ENCODE data around the gene MATN3. TPM values are rescaled to one million over a fixed set of nuclear protein-coding genes. Genes with fewer than 3 reads are reported as not detected.
A peak's percentile ranks its signal among the peaks of the same experiment; 100 is the strongest.

Gene MATN3, protein sequence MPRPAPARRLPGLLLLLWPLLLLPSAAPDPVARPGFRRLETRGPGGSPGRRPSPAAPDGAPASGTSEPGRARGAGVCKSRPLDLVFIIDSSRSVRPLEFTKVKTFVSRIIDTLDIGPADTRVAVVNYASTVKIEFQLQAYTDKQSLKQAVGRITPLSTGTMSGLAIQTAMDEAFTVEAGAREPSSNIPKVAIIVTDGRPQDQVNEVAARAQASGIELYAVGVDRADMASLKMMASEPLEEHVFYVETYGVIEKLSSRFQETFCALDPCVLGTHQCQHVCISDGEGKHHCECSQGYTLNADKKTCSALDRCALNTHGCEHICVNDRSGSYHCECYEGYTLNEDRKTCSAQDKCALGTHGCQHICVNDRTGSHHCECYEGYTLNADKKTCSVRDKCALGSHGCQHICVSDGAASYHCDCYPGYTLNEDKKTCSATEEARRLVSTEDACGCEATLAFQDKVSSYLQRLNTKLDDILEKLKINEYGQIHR
- 2.9 and 4.3 TPM in 2 replicates for total RNA-seq (2014; rRNA removed; shearing (Covaris generic))

DNA sequence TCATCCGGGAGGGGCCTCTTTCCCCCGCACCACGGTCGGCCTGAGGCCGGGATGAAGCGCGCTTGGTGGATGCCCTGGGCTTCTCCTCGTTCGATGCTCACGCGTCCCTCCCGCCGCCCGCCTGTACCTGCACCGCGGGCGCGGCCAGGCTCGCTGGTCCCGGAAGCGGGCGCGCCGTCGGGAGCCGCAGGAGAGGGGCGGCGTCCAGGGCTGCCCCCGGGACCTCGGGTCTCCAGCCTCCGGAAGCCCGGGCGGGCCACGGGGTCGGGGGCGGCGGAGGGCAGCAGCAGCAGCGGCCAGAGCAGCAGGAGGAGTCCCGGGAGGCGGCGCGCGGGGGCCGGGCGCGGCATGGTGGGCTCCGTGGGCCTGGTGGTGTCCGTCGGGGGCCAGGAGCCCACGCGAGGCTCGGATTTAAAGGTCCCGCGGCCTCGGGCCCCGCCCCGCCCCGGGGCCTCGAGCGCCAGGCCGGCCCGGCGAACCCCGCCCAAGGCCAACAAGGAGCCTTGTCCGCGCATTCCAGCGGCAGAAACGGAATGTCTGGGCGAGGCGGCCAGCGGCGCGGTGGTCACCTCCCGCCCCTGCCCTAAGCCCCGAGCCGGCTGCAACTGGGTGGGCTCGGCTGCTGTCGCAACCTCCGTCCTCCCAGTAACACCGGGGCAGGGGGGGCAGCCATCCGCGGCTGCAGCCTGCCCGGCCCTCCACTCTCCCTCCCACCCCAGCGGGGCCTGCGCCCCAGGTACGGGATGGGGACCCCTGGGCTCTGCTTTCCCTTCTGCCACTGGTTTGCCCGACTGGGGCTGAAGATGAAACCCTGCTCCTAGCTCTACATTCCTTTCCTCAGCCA, at the start of gene MATN3:
TSS of gene MATN3 (minus strand) at position 387 of the 844 bp plus-strand sequence. CDS start at position 350, 37 bp downstream.
- no peaks in the 10 kb centered on the region for H3K9me3 ChIP-seq (replicated peaks)
- no peaks in the 10 kb centered on the region for H3K27me3 ChIP-seq (replicated peaks)
- H3K27ac ChIP-seq: peak within 1 kb of the TSS; percentile 65
- peak within 1 kb of the TSS; percentile 46 for H3K4me3 ChIP-seq
- H3K4me1 ChIP-seq (replicated peaks): peaks cover 17% of the 10 kb centered on the region
- H3K36me3 ChIP-seq: no peaks in the 10 kb centered on the region
- peak; percentile 57 to 76 for DNase-seq (ENCODE audit: low read depth in 1 of 2, low spot score in 2 of 2)

DNA sequence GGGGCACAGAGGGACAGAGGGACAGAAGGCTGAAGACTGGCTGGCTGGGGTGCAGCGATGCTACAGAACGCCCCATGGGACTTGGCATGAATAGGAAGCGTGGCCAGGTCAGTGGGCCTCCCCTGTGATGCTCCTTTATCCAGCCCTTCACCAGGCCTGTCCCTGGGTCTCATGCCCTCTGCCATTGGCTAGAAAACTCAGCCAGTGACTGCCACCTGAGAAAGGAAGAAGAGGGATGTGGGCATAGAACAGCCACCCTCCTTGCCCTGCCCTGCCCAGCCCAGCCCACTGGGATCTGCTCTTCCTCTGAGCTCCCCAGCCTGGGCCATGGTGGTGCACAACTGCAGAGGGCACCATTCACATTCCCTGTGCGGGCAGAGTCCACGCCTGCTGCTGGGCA, 49.5 kb upstream of the MATN3 start:
- no peak for DNase-seq (ENCODE audit: low read depth in 1 of 2, low spot score in 2 of 2)
- Histone ChIP-seq H3K4me1 (replicated peaks) (peaks cover 36% of the 10 kb centered on the region), H3K36me3 (no peaks in the 10 kb centered on the region), H3K27me3 (replicated peaks) (no peaks in the 10 kb centered on the region), H3K4me3 (no peak overlapping the region), H3K9me3 (replicated peaks) (no peaks in the 10 kb centered on the region; the same call in 1 of the 2 replicates), H3K27ac (peak overlapping the region; percentile 45; the same call in 1 of the 2 replicates)

DNA sequence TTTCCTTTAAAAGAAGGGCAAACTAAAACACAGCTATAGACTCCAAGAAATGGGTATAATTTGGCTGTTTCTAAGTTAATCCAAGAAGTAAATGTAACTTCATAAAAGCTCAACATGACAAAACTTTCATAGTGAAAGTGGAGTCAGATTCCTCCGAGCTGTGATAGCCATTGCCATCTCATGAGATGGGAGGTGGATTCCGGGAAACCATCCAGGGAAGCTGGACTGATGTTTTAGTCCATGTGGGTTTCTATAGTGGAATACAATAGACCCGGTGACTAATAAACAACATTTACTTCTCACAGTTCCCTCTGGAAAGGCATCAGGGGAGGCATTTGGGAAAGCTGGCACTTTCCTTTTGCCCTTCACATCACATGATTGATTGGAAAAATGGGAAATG, 49.0 kb upstream of the MATN3 start:
- H3K9me3 ChIP-seq (replicated peaks): no peaks in the 10 kb centered on the region; the same call in 1 of the 2 replicates
- H3K27ac ChIP-seq: peak overlapping the region; percentile 45; the same call in 1 of the 2 replicates
- peaks cover 34% of the 10 kb centered on the region for H3K4me1 ChIP-seq (replicated peaks)
- H3K4me3 ChIP-seq: no peak overlapping the region
- H3K27me3 ChIP-seq (replicated peaks): no peaks in the 10 kb centered on the region
- no peaks in the 10 kb centered on the region for H3K36me3 ChIP-seq
- peak; percentile 62 to 63 for DNase-seq (ENCODE audit: low read depth in 1 of 2, low spot score in 2 of 2)

DNA sequence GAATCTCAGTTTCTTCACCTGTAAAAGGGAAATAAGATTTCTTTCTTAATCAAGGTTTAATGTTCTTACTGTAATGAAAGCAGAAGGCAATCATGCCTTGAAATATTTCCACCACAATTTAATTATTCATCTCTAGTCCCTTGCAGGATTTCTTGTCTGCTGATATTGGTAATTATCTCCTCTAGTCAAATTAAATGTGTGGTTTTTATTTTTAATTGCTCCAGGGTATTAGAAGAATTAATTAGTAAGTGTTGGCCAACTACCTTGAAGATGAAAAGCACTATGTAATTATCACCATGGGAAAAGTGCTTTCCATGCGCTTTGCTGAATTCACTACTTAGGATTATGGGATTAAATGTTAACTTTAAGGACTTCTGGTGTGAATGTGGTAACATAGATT, 47.6 kb upstream of the MATN3 start:
- H3K36me3 ChIP-seq: no peaks in the 10 kb centered on the region
- no peak overlapping the region for H3K27ac ChIP-seq
- H3K4me1 ChIP-seq (replicated peaks): peaks cover 29% of the 10 kb centered on the region
- no peak for DNase-seq (ENCODE audit: low read depth in 1 of 2, low spot score in 2 of 2)
- no peaks in the 10 kb centered on the region; the same call in 1 of the 2 replicates for H3K9me3 ChIP-seq (replicated peaks)
- no peak overlapping the region for H3K4me3 ChIP-seq
- no peaks in the 10 kb centered on the region for H3K27me3 ChIP-seq (replicated peaks)

DNA sequence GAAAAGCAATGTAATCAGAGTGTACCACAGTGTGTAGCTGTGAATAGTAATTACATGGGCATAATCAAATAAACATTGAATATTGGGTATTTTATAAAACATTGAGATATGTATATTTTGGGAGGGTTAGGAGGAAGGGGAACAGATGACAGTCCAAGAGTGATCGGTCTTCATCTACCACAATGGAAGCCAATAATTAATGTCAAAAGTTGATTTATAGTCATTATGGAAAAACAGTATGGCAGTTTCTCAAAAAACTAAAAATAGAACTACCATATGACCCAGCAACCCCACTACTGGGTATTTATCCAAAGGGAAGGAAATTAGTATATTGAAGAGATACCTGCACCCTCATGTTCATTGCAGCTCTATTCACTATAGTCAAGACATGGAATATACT, 44.8 kb upstream of the MATN3 start:
- Histone ChIP-seq H3K9me3 (replicated peaks) (no peaks in the 10 kb centered on the region), H3K36me3 (no peaks in the 10 kb centered on the region), H3K4me1 (replicated peaks) (peaks cover 26% of the 10 kb centered on the region), H3K27me3 (replicated peaks) (no peaks in the 10 kb centered on the region), H3K4me3 (no peak overlapping the region), H3K27ac (no peak overlapping the region)
- no peak for DNase-seq (ENCODE audit: low read depth in 1 of 2, low spot score in 2 of 2)

DNA sequence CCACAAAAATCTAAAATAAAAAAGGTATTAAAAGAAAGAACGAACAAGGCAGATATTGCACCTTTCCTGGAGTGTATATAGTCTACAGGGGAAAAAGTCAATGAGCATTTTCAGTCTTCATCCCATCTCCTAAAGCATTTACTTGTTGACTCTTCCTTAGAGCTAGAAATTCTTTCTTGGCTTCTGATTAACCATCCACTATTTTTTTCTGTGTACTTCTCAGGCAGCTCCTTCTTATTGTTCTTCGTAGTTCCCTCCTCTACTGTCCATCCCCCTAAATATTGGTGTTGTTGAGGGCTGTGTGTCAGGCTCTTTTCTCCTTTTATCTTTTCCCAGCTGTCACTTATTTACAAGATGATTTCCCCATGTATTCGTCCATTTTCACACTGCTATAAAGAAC, 42.5 kb upstream of the MATN3 start:
- H3K27ac ChIP-seq: no peak overlapping the region
- no peaks in the 10 kb centered on the region for H3K27me3 ChIP-seq (replicated peaks)
- no peaks in the 10 kb centered on the region for H3K36me3 ChIP-seq
- DNase-seq (ENCODE audit: low read depth in 1 of 2, low spot score in 2 of 2): no peak
- H3K4me1 ChIP-seq (replicated peaks): peaks cover 11% of the 10 kb centered on the region
- H3K4me3 ChIP-seq: no peak overlapping the region
- no peaks in the 10 kb centered on the region for H3K9me3 ChIP-seq (replicated peaks)

DNA sequence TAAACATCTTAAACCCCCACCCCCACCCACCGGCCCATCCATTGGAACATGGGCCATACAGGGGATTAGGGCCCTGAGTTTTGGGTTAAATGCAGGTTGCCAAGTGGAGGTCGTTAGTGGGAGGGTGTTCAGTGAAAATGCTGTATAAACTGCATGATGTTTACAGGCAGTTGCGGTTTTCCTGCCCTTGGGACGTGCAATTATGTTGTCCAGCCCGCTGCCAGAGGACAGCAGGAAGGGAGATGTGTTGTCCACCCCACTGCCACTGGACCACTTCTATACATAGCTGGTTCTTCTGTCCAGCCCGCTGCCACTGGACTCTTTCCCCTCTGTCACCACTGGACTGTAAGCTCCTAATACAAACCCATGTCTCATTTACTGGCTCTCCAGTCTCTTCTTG, 41.7 kb upstream of the MATN3 start:
- H3K27me3 ChIP-seq (replicated peaks): no peaks in the 10 kb centered on the region

DNA sequence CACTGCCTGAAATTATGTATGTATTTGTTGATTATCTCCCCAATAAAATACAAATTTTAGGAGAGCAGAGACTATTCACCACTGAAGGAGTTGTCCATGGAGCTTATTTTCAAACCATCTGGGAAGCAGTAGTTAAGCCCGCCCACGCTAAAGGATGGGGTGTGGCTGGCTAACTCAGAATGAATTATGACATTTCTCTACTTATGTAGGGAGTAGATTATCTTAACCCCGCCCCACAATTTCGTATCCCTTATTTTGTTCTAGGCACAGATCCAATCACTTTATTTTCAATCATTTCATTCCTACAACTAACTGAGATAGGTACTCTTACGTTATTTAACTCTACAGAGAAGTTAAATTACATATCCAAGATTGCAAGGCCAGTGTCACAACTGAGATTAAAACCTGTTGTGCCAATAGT, 40.4 kb upstream of the MATN3 start:
- H3K27me3 ChIP-seq (replicated peaks): no peaks in the 10 kb centered on the region
- no peak for DNase-seq (ENCODE audit: low read depth in 1 of 2, low spot score in 2 of 2)
- peak overlapping the region; percentile 59 for H3K4me3 ChIP-seq
- peaks cover 32% of the 10 kb centered on the region for H3K4me1 ChIP-seq (replicated peaks)
- no peaks in the 10 kb centered on the region for H3K9me3 ChIP-seq (replicated peaks)
- no peaks in the 10 kb centered on the region for H3K36me3 ChIP-seq
- H3K27ac ChIP-seq: peak overlapping the region; percentile 96

More for the DNA sequence above, 41.7 kb upstream of the MATN3 start:
- no peak overlapping the region for H3K27ac ChIP-seq
- peaks cover 19% of the 10 kb centered on the region for H3K4me1 ChIP-seq (replicated peaks)
- no peaks in the 10 kb centered on the region for H3K36me3 ChIP-seq
- no peak overlapping the region for H3K4me3 ChIP-seq
- DNase-seq (ENCODE audit: low read depth in 1 of 2, low spot score in 2 of 2): no peak
- no peaks in the 10 kb centered on the region for H3K9me3 ChIP-seq (replicated peaks)

DNA sequence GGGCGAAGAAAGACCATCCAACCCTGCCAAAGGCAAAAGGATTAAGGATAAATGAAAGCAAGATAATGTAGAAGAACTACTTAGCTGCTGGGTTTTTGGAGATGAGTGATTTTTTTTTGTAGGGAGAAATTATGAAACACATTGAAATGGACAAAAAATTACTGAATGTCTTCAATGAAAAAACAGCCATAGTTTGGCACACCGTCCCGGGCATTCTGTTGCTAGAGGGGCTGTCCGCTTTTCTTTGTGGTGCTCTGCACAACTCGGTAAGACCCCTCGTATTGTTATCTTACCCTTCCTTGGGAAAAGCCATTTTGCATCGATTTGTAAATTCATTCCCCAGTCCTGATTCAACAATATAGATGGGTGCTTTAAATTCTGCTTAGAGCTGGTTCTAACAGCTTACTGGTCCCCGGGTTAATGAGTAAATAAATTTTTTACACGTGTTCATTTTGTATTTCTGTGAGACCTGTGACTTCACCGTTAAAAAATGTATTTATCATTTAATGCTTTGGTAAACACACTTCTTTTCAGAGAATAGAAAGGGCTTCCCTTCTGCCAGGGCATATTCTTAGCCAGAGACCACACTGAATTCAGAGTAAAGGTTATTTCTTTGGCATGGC, 39.9 kb upstream of the MATN3 start:
- no peaks in the 10 kb centered on the region for H3K36me3 ChIP-seq
- H3K27me3 ChIP-seq (replicated peaks): no peaks in the 10 kb centered on the region
- peaks cover 32% of the 10 kb centered on the region for H3K4me1 ChIP-seq (replicated peaks)
- DNase-seq (ENCODE audit: low read depth in 1 of 2, low spot score in 2 of 2): peak in 1 of 2 experiments; percentile 81
- peak overlapping the region; percentile 96 for H3K27ac ChIP-seq
- peak overlapping the region; percentile 59 for H3K4me3 ChIP-seq
- H3K9me3 ChIP-seq (replicated peaks): no peaks in the 10 kb centered on the region

DNA sequence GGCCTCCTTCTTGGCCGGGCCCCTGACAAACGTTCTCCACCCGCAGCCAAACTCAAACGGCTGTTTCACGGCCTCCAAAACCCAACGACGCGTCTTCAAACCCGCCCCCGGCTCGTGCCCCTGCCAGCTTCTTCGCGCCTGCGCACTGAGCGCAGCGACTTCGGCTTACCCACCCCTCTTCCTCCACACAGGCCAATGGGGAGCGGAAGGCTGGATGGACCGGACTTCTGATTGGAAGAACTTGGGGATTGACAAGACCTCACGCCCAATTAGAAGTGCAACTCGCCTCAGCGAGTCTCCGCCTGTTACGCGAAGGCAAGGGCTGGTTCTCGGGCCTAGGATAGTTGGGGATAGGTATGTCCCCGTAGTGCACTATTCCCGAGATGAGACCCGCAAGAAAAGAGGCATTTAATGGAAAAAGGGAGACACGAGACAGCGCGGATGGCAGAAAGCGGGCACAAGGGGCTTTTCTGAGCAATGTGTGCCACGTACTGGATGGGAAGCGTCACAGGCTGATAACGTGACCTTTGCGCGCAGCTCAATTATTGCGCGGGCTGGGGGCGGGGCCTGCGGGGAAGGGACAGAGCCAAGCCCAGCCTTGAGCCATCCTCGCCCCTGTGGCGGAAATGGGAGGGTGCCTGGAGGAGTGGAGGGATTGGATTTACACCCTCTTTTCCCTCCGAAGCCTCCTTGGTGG, 39.2 kb upstream of the MATN3 start, which contains the start of gene LAPTM4A:
TSS of gene LAPTM4A (minus strand) at position 97 of the 697 bp plus-strand sequence. CDS start 108 bp downstream, outside the sequence.
- Histone ChIP-seq H3K36me3 (no peaks in the 10 kb centered on the region), H3K4me3 (peak within 1 kb of the TSS; percentile 59), H3K9me3 (replicated peaks) (no peaks in the 10 kb centered on the region)

DNA sequence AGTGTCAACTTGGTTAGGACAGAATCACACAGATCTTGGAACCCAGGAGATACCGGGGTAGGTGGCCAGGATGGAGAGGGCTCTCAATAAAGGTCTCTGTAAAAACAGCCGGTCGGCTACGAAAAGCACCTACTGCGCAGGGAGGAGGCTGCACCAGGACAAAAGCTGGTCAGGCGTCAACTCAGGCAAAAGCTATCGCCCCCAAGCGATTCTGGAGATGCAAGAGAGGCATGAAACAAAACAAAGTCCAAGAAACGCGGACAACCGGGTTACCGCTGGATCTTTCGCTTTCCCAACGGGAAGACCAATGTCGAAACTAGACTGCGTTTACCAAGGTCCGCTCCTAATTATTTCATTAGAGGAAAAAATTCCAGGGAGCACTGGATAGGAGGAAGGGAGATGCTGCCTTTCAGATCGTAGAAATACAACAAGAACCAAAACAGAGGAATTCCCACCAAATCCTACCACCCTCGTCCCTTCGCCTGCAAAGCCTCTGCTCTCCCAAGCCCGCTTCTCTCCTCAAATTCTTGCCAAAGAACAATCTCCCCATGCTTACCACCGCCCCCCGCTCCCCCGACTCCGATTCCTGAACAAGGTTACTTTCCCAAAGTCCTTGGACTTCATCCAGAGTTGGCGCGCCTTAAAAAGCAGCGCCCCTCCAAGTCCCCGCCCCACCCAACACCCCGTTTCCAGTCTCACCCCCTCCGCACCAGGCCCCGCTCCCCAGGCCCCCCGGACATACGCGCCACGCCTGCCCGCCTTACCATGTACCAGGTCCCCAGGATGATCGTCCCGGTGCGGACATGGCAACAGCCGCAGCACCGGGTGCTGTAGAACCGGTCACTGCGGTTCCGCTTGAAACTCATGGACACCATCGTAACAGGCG, 38.4 kb upstream of the MATN3 start:
- Histone ChIP-seq H3K9me3 (replicated peaks) (no peaks in the 10 kb centered on the region), H3K27ac (peak overlapping the region; percentile 96), H3K27me3 (replicated peaks) (no peaks in the 10 kb centered on the region), H3K36me3 (no peaks in the 10 kb centered on the region), H3K4me3 (peak overlapping the region; percentile 59), H3K4me1 (replicated peaks) (peaks cover 32% of the 10 kb centered on the region)
- DNase-seq (ENCODE audit: low read depth in 1 of 2, low spot score in 2 of 2): peak; percentile 65 to 73

More for the DNA sequence above, 39.2 kb upstream of the MATN3 start, which contains the start of gene LAPTM4A:
- peaks cover 32% of the 10 kb centered on the region for H3K4me1 ChIP-seq (replicated peaks)
- DNase-seq (ENCODE audit: low read depth in 1 of 2, low spot score in 2 of 2): peak; percentile 100
- H3K27ac ChIP-seq: peak within 1 kb of the TSS; percentile 96
- H3K27me3 ChIP-seq (replicated peaks): no peaks in the 10 kb centered on the region

DNA sequence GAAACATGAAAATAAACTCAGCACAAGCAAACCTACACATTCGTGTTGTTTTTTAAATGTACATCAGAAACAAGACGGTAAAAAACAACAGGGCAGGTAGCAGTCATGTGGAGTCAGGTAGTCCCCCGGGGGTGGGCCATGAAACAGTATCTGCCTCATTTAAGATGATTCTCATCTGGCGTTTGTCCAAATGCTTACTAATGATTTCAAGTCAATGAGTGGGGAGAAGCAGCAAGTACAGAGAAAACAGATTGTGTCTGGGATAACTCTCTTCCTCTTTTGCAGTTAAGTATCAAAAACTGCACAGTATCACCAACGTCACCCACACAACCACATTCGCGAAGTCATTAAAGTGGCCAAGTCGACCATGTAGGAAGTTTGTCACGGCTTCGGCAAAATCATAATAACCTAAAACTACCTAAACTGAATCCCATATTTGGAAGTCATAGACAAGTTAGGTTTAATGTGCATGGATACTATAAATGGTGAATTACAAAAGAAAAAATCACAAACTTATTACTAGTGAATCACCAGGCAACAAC, 37.7 kb upstream of the MATN3 start:
- H3K27ac ChIP-seq: peak overlapping the region; percentile 96
- H3K36me3 ChIP-seq: no peaks in the 10 kb centered on the region
- no peaks in the 10 kb centered on the region for H3K9me3 ChIP-seq (replicated peaks)
- DNase-seq (ENCODE audit: low read depth in 1 of 2, low spot score in 2 of 2): peak in 1 of 2 experiments; percentile 44
- H3K27me3 ChIP-seq (replicated peaks): no peaks in the 10 kb centered on the region
- H3K4me3 ChIP-seq: peak overlapping the region; percentile 59
- H3K4me1 ChIP-seq (replicated peaks): peaks cover 32% of the 10 kb centered on the region

Data from SJSA1 (cell line).